HG02938 (cell line): Measurements from ENCODE around the gene INTS12.
A peak's percentile ranks its signal among the peaks of the same experiment; 100 is the strongest.
"Not testable (repeated sequence)": the region's sequence is repeated elsewhere in the genome, so short reads cannot be mapped to it uniquely, and the experiment has no call there.

ENCODE experiments used
- ATAC-seq: cut with Tn5 transposase; IDR thresholded peaks from one replicate; pipeline ENCODE4 v1.9.1; 2021; ENCODE audit warnings: mild to moderate bottlenecking, moderate library complexity; ENCODE audit not compliant: unreplicated experiment

INTS12 gene

GRCh38 chr4:105708181-105709080, at the start of gene INTS12, which contains the start of gene GSTCD:
Gene INTS12 (minus strand): TSS chr4:105708689. CDS start chr4:105700005, 8,684 bp downstream.
Gene GSTCD (plus strand): TSS chr4:105708784. CDS start chr4:105717614, 8,830 bp downstream.
- ATAC-seq: peak; percentile 82

- ATAC-seq: no peak
These were observed 46.9 kb upstream of the INTS12 start for GRCh38 chr4:105755375-105755774.

GRCh38 chr4:105753361-105753760, 44.9 kb upstream of the INTS12 start:
- no peak for ATAC-seq

- ATAC-seq: no peak
These were observed 43.3 kb upstream of the INTS12 start for GRCh38 chr4:105751718-105752299.

- no peak for ATAC-seq
These were observed 39.7 kb upstream of the INTS12 start for GRCh38 chr4:105748222-105748621.

- no peak for ATAC-seq
These were observed 33.1 kb upstream of the INTS12 start for GRCh38 chr4:105741548-105741947.

- ATAC-seq: not testable (repeated sequence)
These were observed 26.7 kb upstream of the INTS12 start for GRCh38 chr4:105735217-105735616.

GRCh38 chr4:105729895-105730294, 21.4 kb upstream of the INTS12 start:
- not testable (repeated sequence) for ATAC-seq

GRCh38 chr4:105725623-105726022, 17.1 kb upstream of the INTS12 start:
- no peak for ATAC-seq

GRCh38 chr4:105719204-105719603, 10.7 kb upstream of the INTS12 start:
- no peak for ATAC-seq

GRCh38 chr4:105715692-105716278, 7.3 kb upstream of the INTS12 start:
- no peak for ATAC-seq

GRCh38 chr4:105714932-105715331, 6.4 kb upstream of the INTS12 start:
- no peak for ATAC-seq

- ATAC-seq: peak; percentile 81
These were observed 5.6 kb upstream of the INTS12 start for GRCh38 chr4:105714071-105714521.

- no peak for ATAC-seq
These were observed 4.3 kb upstream of the INTS12 start for GRCh38 chr4:105712766-105713165.

GRCh38 chr4:105710678-105711077, 2.2 kb upstream of the INTS12 start:
- no peak for ATAC-seq

- no peak for ATAC-seq
These were observed 1.6 kb upstream of the INTS12 start for GRCh38 chr4:105710012-105710600.

- peak; percentile 40 for ATAC-seq
These were observed 577 bp upstream of the INTS12 start for GRCh38 chr4:105709081-105709450.

GRCh38 chr4:105707782-105708180, 708 bp downstream of the INTS12 start:
- ATAC-seq: no peak

GRCh38 chr4:105698607-105699006, 9.9 kb downstream of the INTS12 start:
- ATAC-seq: no peak

- not testable (repeated sequence) for ATAC-seq
These were observed 12.7 kb downstream of the INTS12 start for GRCh38 chr4:105695832-105696231.

- ATAC-seq: not testable (repeated sequence)
These were observed 13.7 kb downstream of the INTS12 start for GRCh38 chr4:105694812-105695211.
